WTC11 (cell line): Measurements from ENCODE around the gene TTLL11. TPM values are rescaled to one million over a fixed set of nuclear protein-coding genes. Genes with fewer than 3 reads are reported as not detected.

Experiments used
- ATAC-seq: fragments of 200-7000 bp; cut with Tn5 transposase; 2 replicates; pipeline ENCODE4 v1.10.0; 2021; ENCODE audit warnings: mild to moderate bottlenecking, moderate library complexity
- CTCF ChIA-PET: fragments of 300-600 bp; sonication (Branson Sonifier 250); formaldehyde crosslinking; loops from one replicate; lab custom pipeline; 2021; ENCODE audit warnings: antibody characterized with exemption; lab: Charles Lee
- POLR2A ChIA-PET: fragments of 350-600 bp; sonication (Branson Sonifier 250); formaldehyde crosslinking; loops from one replicate; lab custom pipeline; 2021; ENCODE audit warnings: antibody characterized with exemption; lab: Charles Lee
- DNase-seq: peaks from one replicate; pipeline ENCODE4 v3.0.0; 2021; ENCODE audit warnings: low spot score
- H3K27ac Mint-ChIP-seq: 2 replicates; pipeline ENCODE4 v1.8.0; 2021; ENCODE audit warnings: mixed read lengths
- H3K27me3 Mint-ChIP-seq: 2 replicates; pipeline ENCODE4 v1.8.0; 2021; ENCODE audit warnings: low read depth, mild to moderate bottlenecking, moderate library complexity, mixed read lengths
- H3K36me3 Mint-ChIP-seq: 2 replicates; pipeline ENCODE4 v1.8.0; 2021; ENCODE audit warnings: mixed read lengths
- H3K4me1 Mint-ChIP-seq: 2 replicates; pipeline ENCODE4 v1.8.0; 2022; ENCODE audit warnings: mixed read lengths
- H3K4me3 Mint-ChIP-seq: 2 replicates; pipeline ENCODE4 v1.8.0; 2021; ENCODE audit warnings: mild to moderate bottlenecking, moderate library complexity, mixed read lengths
- H3K9me3 Mint-ChIP-seq: 2 replicates; pipeline ENCODE4 v1.8.0; 2021; ENCODE audit warnings: mixed read lengths
- AFF4 ChIP-seq: sonication (generic); formaldehyde crosslinking; IDR thresholded peaks from 2 replicates; pipeline ENCODE4 v1.8.1; 2023; ENCODE audit warnings: mild to moderate bottlenecking, missing genetic modification reagents, borderline replicate concordance
- ATF6 ChIP-seq: sonication (generic); formaldehyde crosslinking; IDR thresholded peaks from 2 replicates; pipeline ENCODE4 v1.8.1; 2023; ENCODE audit warnings: mild to moderate bottlenecking, missing genetic modification reagents
- GTF2I ChIP-seq: fragments of 250-450 bp; sonication (Bioruptor Pico); conservative IDR thresholded peaks from 2 replicates; pipeline ENCODE4 v1.4.0; 2021; ENCODE audit warnings: mild to moderate bottlenecking
- HMGA2 ChIP-seq: fragments of 250-450 bp; sonication (Bioruptor Pico); IDR thresholded peaks from 2 replicates; pipeline ENCODE4 v1.4.0; 2021; ENCODE audit warnings: mild to moderate bottlenecking, moderate library complexity
- MYBL2 ChIP-seq: sonication (generic); formaldehyde crosslinking; IDR thresholded peaks from 2 replicates; pipeline ENCODE4 v1.8.1; 2023; ENCODE audit warnings: mild to moderate bottlenecking, moderate library complexity, missing genetic modification reagents
- NFATC4 ChIP-seq: fragments of 250-450 bp; sonication (Bioruptor Pico); IDR thresholded peaks from 2 replicates; pipeline ENCODE4 v1.9.0; 2021; ENCODE audit warnings: mild to moderate bottlenecking
- STAT6 ChIP-seq: sonication (generic); formaldehyde crosslinking; conservative IDR thresholded peaks from 2 replicates; pipeline ENCODE4 v1.8.1; 2023; ENCODE audit warnings: mild to moderate bottlenecking, low read depth, missing genetic modification reagents, moderate library complexity
- TCF7 ChIP-seq: sonication (generic); formaldehyde crosslinking; IDR thresholded peaks from 2 replicates; pipeline ENCODE4 v1.8.0; 2022; ENCODE audit warnings: mild to moderate bottlenecking, low read depth, missing genetic modification reagents, moderate library complexity
- TEAD1 ChIP-seq: sonication (generic); formaldehyde crosslinking; IDR thresholded peaks from 2 replicates; pipeline ENCODE4 v1.8.0; 2022; ENCODE audit warnings: mild to moderate bottlenecking, missing genetic modification reagents
- ZNF232 ChIP-seq: sonication (generic); formaldehyde crosslinking; IDR thresholded peaks from 2 replicates; pipeline ENCODE4 v1.8.0; 2022; ENCODE audit warnings: mild to moderate bottlenecking, missing genetic modification reagents
- ZNF423 ChIP-seq: fragments of 250-450 bp; sonication (Bioruptor Pico); IDR thresholded peaks from 2 replicates; pipeline ENCODE4 v2.1.2; 2022; ENCODE audit warnings: mild to moderate bottlenecking, moderate library complexity
- total RNA-seq: library from RNA; stranded (reverse); gene quantifications from 3 replicates; pipeline ENCODE4 v1.2.3, GENCODE V29; 2021
- TF ChIP-seq, protein P1 (sequence below): sonication (generic); formaldehyde crosslinking; IDR thresholded peaks from 2 replicates; pipeline ENCODE4 v1.8.1; 2022; ENCODE audit warnings: low read depth, missing genetic modification reagents, borderline replicate concordance
- TF ChIP-seq, protein P2 (sequence below): fragments of 250-450 bp; sonication (Bioruptor Pico); IDR thresholded peaks from 2 replicates; pipeline ENCODE4 v1.9.0; 2021; ENCODE audit warnings: mild to moderate bottlenecking

The TTLL11 gene
- total RNA-seq, 1 experiment from 2014 or later: 1.1 TPM

DNA sequence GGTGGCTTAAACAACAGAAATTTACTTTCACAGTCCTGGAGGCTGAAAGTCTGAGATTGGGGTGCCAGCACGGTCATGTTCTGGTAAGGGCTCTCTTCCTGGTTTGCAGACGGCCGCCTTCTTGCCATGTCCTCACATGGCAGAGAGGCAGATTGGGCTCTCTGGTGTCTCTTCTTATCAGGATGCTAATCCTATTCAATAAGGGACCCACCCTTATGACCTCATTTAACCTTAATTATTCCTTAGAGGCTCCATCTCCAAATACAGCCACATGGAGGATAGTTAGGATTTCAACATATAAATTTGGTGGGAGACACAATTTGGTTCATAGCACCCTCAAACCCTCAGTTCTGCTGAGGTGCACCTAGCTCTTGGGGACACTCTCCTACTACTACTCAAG, 261.2 kb downstream of the TTLL11 start (continued):
- no peak for TF ChIP-seq ATF6 (CRISPR knock-in tag)
- TF ChIP-seq, protein P1, sequence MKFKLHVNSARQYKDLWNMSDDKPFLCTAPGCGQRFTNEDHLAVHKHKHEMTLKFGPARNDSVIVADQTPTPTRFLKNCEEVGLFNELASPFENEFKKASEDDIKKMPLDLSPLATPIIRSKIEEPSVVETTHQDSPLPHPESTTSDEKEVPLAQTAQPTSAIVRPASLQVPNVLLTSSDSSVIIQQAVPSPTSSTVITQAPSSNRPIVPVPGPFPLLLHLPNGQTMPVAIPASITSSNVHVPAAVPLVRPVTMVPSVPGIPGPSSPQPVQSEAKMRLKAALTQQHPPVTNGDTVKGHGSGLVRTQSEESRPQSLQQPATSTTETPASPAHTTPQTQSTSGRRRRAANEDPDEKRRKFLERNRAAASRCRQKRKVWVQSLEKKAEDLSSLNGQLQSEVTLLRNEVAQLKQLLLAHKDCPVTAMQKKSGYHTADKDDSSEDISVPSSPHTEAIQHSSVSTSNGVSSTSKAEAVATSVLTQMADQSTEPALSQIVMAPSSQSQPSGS (CRISPR knock-in tag): no peak
- no peak for TF ChIP-seq TEAD1 (CRISPR knock-in tag)
- TF ChIP-seq AFF4 (CRISPR knock-in tag): no peak
- TF ChIP-seq NFATC4 (CRISPR knock-in tag): no peak
- no peak for TF ChIP-seq HMGA2 (CRISPR knock-in tag)
- TF ChIP-seq STAT6 (CRISPR knock-in tag): no peak

- Mint-ChIP-seq H3K4me3 (no peak overlapping the region), H3K4me1 (peaks cover 8% of the 10 kb centered on the region), H3K27me3 (no peaks in the 10 kb centered on the region), H3K9me3 (no peaks in the 10 kb centered on the region), H3K27ac (no peak overlapping the region), H3K36me3 (no peaks in the 10 kb centered on the region)
- TF ChIP-seq GTF2I (CRISPR knock-in tag): no peak
- TF ChIP-seq MYBL2 (CRISPR knock-in tag): no peak
- TF ChIP-seq TCF7: no peak
- TF ChIP-seq ZNF423 (CRISPR knock-in tag): no peak
- TF ChIP-seq ZNF232: no peak
- TF ChIP-seq, protein P2, sequence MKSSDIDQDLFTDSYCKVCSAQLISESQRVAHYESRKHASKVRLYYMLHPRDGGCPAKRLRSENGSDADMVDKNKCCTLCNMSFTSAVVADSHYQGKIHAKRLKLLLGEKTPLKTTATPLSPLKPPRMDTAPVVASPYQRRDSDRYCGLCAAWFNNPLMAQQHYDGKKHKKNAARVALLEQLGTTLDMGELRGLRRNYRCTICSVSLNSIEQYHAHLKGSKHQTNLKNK (CRISPR knock-in tag): no peak
- ChIA-PET CTCF (no interaction called here), POLR2A (no interaction called here)
- no peak for DNase-seq
- no peak for ATAC-seq
Observed at GRCh38 chr9:121830441-121831140, 262.5 kb downstream of the TTLL11 start.
